HL-60 (cell line): ENCODE data around the gene PPP1R9A.

Experiments used
- DNase-seq, 2 experiments: peaks; one replicate each; pipeline ENCODE4 v3.0.0-alpha.2; 2010 to 2020; ENCODE audit warnings: low read depth in 1 of 2, low spot score in 1 of 2
- H3K27ac ChIP-seq: fragments of 250-450 bp; sonication (Bioruptor Pico); replicated peaks from 2 replicates; pipeline ENCODE4 v1.5.1; 2020; ENCODE audit warnings: mild to moderate bottlenecking, moderate library complexity
- H3K27me3 ChIP-seq: fragments of 250-450 bp; sonication (Bioruptor Pico); 2 replicates; pipeline ENCODE4 v1.5.1; 2021; ENCODE audit warnings: mild to moderate bottlenecking, moderate library complexity; ENCODE audit not compliant: insufficient read depth, poor library complexity, severe bottlenecking
- H3K4me3 ChIP-seq: replicated peaks from 2 replicates; pipeline ENCODE4 v1.5.1; 2011; ENCODE audit warnings: mild to moderate bottlenecking, control low read depth, low read length; ENCODE audit not compliant: insufficient read depth
- GABPA ChIP-seq: IDR thresholded peaks from 2 replicates; pipeline ENCODE4 v1.6.1; 2012; ENCODE audit warnings: low read depth
- POLR2AphosphoS5 ChIP-seq: IDR thresholded peaks from 2 replicates; pipeline ENCODE4 v1.6.1; 2012; ENCODE audit warnings: low read depth
- SPI1 ChIP-seq: IDR thresholded peaks from 2 replicates; pipeline ENCODE4 v1.6.1; 2012; ENCODE audit warnings: low read depth, mild to moderate bottlenecking, borderline replicate concordance
- TF ChIP-seq, protein P1 (sequence below): IDR thresholded peaks from one replicate; pipeline ENCODE4 v1.5.1; 2011; ENCODE audit warnings: low read length, control low read depth, inconsistent platforms; ENCODE audit not compliant: insufficient read depth
- TF ChIP-seq, protein P2 (sequence below): IDR thresholded peaks from 2 replicates; pipeline ENCODE4 v1.6.1; 2012; ENCODE audit warnings: low read depth; ENCODE audit not compliant: insufficient replicate concordance

The PPP1R9A gene

DNA sequence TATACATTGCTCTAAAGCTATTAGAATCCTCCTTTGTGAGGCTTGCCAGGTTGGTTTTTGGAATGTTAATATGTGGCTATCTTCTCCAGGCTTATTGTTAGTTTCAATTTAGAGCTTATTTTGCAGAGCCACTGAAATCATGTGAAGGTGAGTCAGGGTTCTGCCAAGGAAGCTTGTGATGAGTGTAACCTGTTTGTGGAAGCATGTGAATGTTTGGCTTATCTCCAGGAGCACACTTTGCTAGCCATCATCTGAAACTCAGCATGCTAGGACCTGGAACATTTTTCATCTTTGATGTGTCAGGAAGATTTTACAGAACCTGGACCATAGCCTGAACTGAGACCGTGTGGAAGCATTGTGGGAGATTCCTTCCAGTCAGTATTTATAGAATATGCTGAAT lies 197.3 kb downstream of the PPP1R9A start:
- no peak for DNase-seq
- no peak overlapping the region for H3K27ac ChIP-seq
- TF ChIP-seq POLR2AphosphoS5 (no peak), GABPA (no peak), SPI1 (no peak)
- TF ChIP-seq, protein P1, sequence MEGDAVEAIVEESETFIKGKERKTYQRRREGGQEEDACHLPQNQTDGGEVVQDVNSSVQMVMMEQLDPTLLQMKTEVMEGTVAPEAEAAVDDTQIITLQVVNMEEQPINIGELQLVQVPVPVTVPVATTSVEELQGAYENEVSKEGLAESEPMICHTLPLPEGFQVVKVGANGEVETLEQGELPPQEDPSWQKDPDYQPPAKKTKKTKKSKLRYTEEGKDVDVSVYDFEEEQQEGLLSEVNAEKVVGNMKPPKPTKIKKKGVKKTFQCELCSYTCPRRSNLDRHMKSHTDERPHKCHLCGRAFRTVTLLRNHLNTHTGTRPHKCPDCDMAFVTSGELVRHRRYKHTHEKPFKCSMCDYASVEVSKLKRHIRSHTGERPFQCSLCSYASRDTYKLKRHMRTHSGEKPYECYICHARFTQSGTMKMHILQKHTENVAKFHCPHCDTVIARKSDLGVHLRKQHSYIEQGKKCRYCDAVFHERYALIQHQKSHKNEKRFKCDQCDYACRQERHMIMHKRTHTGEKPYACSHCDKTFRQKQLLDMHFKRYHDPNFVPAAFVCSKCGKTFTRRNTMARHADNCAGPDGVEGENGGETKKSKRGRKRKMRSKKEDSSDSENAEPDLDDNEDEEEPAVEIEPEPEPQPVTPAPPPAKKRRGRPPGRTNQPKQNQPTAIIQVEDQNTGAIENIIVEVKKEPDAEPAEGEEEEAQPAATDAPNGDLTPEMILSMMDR = no peak
- TF ChIP-seq, protein P2, sequence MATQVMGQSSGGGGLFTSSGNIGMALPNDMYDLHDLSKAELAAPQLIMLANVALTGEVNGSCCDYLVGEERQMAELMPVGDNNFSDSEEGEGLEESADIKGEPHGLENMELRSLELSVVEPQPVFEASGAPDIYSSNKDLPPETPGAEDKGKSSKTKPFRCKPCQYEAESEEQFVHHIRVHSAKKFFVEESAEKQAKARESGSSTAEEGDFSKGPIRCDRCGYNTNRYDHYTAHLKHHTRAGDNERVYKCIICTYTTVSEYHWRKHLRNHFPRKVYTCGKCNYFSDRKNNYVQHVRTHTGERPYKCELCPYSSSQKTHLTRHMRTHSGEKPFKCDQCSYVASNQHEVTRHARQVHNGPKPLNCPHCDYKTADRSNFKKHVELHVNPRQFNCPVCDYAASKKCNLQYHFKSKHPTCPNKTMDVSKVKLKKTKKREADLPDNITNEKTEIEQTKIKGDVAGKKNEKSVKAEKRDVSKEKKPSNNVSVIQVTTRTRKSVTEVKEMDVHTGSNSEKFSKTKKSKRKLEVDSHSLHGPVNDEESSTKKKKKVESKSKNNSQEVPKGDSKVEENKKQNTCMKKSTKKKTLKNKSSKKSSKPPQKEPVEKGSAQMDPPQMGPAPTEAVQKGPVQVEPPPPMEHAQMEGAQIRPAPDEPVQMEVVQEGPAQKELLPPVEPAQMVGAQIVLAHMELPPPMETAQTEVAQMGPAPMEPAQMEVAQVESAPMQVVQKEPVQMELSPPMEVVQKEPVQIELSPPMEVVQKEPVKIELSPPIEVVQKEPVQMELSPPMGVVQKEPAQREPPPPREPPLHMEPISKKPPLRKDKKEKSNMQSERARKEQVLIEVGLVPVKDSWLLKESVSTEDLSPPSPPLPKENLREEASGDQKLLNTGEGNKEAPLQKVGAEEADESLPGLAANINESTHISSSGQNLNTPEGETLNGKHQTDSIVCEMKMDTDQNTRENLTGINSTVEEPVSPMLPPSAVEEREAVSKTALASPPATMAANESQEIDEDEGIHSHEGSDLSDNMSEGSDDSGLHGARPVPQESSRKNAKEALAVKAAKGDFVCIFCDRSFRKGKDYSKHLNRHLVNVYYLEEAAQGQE = no peak
- H3K4me3 ChIP-seq = no peak overlapping the region
- H3K27me3 ChIP-seq = no peaks in the 10 kb centered on the region

DNA sequence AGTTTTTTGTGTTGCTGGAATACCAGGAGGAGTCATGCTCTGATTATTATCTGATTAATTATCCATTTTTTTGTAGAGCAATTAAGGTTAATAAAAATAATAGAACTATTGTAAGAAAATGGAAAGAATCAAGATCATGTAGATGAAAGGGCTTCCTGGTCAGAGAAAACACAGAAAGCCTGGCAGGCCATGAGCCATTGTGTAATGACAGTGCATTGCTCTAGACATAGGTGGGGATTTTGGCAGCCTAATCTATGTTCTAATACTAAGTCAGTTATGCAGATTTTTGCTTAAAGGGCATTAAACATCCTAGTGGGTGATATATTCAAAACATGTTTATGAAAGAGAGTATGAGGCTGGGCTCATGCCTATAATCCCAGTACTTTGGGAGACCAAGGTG lies 198.2 kb downstream of the PPP1R9A start:
- Histone ChIP-seq H3K27me3 (no peaks in the 10 kb centered on the region), H3K4me3 (no peak overlapping the region), H3K27ac (no peak overlapping the region)
- DNase-seq = no peak
- TF ChIP-seq SPI1 (no peak), POLR2AphosphoS5 (no peak), GABPA (no peak)
- TF ChIP-seq, protein P2 = no peak
- TF ChIP-seq, protein P1 = no peak

DNA sequence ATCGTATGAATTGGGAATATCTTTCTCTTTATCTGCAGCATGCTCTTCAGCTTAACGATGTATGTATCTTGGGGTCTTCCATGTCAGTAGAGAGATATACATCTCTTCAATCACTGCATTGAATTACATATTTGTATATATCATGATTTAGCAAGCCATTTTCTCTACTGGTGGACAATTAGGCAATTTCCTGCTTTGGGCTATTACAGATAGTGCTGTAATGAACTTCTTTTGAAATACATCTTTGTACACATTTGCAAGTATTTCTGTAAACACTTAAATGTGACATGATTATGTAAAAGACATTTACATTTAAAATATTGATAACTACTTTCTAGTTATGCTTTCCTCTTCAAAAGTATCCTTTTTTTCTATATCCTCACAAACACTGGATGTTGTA lies 199.0 kb downstream of the PPP1R9A start:
- H3K27ac ChIP-seq = no peak overlapping the region
- no peak overlapping the region for H3K4me3 ChIP-seq
- no peaks in the 10 kb centered on the region for H3K27me3 ChIP-seq
- TF ChIP-seq, protein P2 = no peak
- TF ChIP-seq GABPA (no peak), POLR2AphosphoS5 (no peak), SPI1 (no peak)
- DNase-seq = no peak

DNA sequence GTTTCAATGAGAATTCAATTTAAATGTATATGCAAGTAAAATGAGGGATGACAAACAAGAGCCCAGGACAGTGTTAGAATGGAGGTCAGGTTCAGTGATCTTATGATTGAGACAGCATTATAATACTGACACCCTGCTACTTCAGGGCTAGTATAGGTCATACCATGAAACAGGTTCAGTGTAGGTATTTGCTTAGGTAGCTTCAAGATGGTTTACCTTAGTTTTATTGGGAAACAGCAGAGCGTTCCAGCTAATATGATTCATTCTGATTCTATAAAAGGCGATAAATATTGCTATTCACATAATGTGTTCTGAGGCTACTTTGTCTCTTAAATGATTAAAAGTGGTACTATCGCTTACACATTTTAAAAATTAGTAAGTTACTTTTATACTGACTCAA lies 203.3 kb downstream of the PPP1R9A start:
- no peak for DNase-seq
- TF ChIP-seq POLR2AphosphoS5 = no peak
- TF ChIP-seq, protein P2 = no peak
- Histone ChIP-seq H3K27me3 (no peaks in the 10 kb centered on the region), H3K4me3 (no peak overlapping the region), H3K27ac (no peak overlapping the region)
